GM12891 (cell line): ENCODE data around the gene PRR23E.

Source experiments
- POLR2A ChIP-seq: IDR thresholded peaks from 2 replicates; pipeline ENCODE4 v1.6.1; 2011; ENCODE audit warnings: low read depth, low read length, control low read depth
- POLR2AphosphoS5 ChIP-seq: IDR thresholded peaks from 2 replicates; pipeline ENCODE4 v1.6.1; 2011; ENCODE audit warnings: low read depth, low read length, control low read depth
- TAF1 ChIP-seq: IDR thresholded peaks from 2 replicates; pipeline ENCODE4 v1.6.1; 2011; ENCODE audit warnings: low read depth, low read length, control low read depth

GRCh38 chr3:127217596-127218453 lies 24.9 kb downstream of the PRR23E start:
- TF ChIP-seq POLR2AphosphoS5, result no peak
- TF ChIP-seq POLR2A, result no peak
- no peak for TF ChIP-seq TAF1
